Caki2 (cell line): Measurements from ENCODE around the gene IRF8. TPM values are rescaled to one million over a fixed set of nuclear protein-coding genes. Genes with fewer than 3 reads are reported as not detected.

Experiments
- DNase-seq: peaks from one replicate; pipeline ENCODE4 v3.0.0-alpha.2; 2015; ENCODE audit warnings: low read depth
- in situ Hi-C: cut with HindIII; loops from 2 replicates; pipeline ENCODE4 v1.10.0; 2016; ENCODE audit warnings: low sequenced_read_pairs, low pct_unique_long_range_greater_than_20kb, mixed read lengths
- total RNA-seq: library from RNA; depleted of rRNA; stranded (reverse); fragments of >200 nt; shearing (Covaris generic); gene quantifications from 2 replicates; pipeline ENCODE4 v1.2.3, GENCODE V29; 2014; ENCODE audit warnings: low replicate concordance

The IRF8 gene
- total RNA-seq, 1 experiment from 2014 or later: 5.4 TPM

DNA sequence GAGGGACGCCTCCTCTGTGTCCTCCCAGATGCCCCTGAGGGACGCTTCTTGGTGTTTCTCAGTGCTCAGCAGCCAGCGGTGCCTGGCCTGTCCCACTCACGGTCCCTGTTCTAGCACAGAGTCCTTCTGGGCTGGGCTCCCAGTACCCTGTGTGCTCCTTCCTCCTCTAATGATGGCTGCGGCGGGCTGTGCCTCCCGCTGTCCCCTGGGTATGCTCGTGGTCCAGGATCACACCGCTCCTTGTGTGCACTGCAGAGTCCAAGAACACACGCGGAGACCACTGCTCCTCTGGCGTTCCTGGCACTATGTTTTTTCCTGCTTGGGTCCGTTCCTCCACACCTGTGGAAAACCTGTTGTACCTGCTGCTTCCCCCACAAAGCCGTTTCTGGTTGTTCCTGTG is 15.1 kb upstream of the IRF8 start:
- in situ Hi-C loops: no loop called here
- DNase-seq: no peak

GRCh38 chr16:85884808-85885463 is 14.0 kb upstream of the IRF8 start:
- DNase-seq: no peak
- in situ Hi-C loops: no loop called here

GRCh38 chr16:85885537-85885936 is 13.4 kb upstream of the IRF8 start:
- no peak for DNase-seq
- in situ Hi-C loops: no loop called here

- in situ Hi-C loops: no loop called here
- DNase-seq: peak; percentile 47
Measured at GRCh38 chr16:85888405-85889331, 10.3 kb upstream of the IRF8 start.

- in situ Hi-C loops: no loop called here
- DNase-seq: peak; percentile 70
Measured at GRCh38 chr16:85891033-85891775, 7.8 kb upstream of the IRF8 start.

DNA sequence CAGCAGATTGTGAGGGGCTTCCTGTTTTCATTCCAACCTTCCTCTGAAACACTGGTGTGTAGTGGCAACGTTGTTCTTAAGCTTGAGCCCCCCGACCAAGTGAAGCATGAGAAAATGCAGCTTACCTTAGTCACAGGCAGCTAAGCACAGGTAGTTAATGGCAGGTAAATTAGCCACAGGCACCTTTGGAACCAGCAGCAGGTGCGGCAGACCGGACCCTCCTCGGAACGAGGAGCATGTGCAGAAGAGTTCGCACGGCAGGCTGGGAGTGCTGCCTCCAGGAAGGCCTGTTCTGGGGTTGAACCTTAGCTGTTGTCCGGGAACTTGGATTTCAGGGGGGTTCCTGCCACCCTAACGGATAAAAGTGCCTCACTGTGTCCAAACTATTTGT is 7.2 kb upstream of the IRF8 start:
- no peak for DNase-seq
- in situ Hi-C loops: no loop called here

- in situ Hi-C loops: no loop called here
- no peak for DNase-seq
Measured at GRCh38 chr16:85892760-85893159, 6.2 kb upstream of the IRF8 start.

DNA sequence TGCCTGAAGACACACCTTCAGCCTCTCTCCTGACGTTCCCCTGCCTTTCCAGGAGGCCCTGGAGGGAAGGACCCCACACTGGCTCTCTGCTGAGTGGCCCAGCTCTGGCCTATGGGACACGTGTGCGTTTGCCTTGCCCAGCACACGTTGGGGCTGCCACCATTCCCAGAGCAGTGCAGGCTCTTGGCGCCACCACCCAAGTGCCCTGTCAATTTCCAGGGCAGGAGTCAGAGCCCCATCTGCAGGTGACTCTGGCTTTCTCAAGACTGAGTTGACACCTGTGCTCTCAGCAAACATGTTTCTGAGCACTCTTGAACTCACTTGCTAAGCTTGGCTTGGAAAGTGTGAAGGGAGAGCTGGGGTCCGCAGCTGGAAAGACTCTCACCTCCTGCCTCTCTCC is 4.7 kb upstream of the IRF8 start:
- in situ Hi-C loops: no loop called here

GRCh38 chr16:85897382-85897781 is 1.6 kb upstream of the IRF8 start:
- in situ Hi-C loops: no loop called here
- no peak for DNase-seq

More for the DNA sequence above, 4.7 kb upstream of the IRF8 start:
- DNase-seq: no peak

- in situ Hi-C loops: no loop called here
- DNase-seq: no peak
Measured at GRCh38 chr16:85899444-85899843, 482 bp downstream of the IRF8 start.

- in situ Hi-C loops: no loop called here
- no peak for DNase-seq
Measured at GRCh38 chr16:85900027-85900792, 1.2 kb downstream of the IRF8 start.

GRCh38 chr16:85901110-85901509 is 2.1 kb downstream of the IRF8 start:
- in situ Hi-C loops: no loop called here
- no peak for DNase-seq

DNA sequence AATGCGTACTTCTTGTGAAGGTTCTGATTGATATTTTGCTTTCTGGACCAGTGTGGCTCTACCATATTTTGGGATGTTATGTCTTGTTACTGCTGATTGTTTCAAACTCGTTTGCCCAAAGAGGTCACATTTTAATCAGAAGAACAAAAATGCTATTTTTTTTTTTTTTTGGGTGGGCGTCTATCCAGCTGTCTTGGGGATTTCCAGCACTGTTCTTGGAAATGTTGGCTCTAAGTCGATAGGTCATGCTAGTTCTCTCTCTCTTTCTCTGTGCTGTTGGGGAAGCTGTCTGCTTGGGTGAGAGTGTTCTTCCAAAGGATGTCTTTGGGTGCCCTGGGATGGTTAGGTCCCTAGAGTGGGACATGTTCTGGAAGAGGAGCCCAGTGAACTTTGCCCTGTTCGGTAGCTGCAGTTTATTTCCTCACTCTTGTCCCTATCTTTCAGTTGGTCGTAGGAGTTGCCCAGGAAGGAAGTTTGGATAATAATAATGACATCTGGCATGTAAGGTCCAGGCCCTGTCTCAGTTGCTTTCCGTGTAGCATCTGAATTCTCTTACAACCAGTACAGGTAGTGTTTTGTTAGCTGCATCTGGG is 2.9 kb downstream of the IRF8 start:
- in situ Hi-C loops: no loop called here
- no peak for DNase-seq

GRCh38 chr16:85902366-85903155 is 3.6 kb downstream of the IRF8 start:
- no peak for DNase-seq
- in situ Hi-C loops: no loop called here

DNA sequence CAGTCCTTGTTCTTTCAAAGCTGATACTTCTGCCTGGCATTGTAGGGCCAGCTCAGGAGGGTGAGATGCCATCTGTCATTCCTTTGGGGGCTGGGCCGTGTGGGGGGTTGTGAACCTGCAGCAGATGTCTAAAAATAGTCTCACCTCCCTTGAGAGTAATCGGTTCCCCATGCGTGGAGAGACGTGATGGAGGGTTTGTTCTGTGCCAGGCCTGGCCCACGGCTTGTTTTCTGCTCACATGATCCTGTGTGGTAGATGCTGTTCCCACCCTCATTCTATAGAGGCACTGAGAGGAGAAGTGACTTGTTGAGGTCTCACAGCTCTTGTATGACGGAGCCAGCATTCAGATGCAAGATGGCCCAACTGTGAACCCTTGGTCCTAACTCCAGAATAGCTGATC is 4.6 kb downstream of the IRF8 start:
- in situ Hi-C loops: no loop called here
- DNase-seq: no peak

DNA sequence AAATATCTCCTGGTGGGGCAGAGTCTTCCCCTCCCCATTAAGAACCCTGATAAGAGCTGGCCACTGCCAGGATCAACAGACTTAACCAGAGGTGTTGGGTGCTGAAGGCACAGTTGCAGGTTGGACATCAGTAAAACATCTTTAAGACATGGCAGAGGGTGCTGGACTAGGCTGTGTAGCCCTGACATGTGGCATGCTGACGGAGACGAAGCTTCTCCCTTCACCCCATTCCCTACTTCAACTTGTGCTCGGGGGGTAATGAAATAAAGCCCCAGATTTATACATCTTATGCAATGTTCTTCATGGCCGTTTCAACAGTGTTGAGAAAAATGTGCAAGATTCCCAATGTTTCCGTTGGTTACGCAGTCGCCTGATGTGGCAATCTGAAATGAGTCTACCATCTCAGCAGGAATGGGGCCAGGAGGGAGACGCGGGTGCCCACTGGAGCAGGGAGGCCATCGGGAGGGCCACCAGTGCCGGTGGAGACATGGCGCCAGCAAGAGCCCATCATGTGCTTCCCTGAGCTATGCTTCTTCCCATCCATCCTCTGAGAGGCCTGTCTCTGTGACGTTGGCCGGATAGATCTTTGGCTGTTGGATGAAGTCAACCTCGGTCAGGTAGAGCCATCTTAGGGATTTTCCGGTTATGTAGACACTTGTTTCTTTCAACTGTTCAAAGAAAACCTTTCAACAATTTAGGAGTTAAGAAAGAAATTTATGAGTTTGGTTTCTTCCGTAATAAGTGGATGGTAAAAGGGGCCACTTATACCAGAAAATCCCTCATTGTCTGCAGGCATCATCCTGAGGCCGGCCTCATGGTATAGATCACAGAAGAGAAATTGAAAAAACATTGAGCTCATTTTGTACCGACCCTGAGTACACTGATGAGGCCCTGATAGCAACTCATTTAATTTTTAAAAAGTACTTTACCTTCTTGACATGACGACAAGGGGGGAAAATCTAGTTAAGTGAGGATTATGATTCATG is 6.4 kb downstream of the IRF8 start:
- DNase-seq: no peak
- in situ Hi-C loops: no loop called here
